Gastroesophageal sphincter (tissue), 3 donors: ENCODE results near the gene UBR4.

ENCODE experiments used
- CTCF ChIP-seq, 4 experiments: fragments of 200-600 bp in 2 of 4; fragments of 450-650 bp in 2 of 4; sonication (generic) in 1 of 4; IDR thresholded peaks; one replicate each; pipeline ENCODE4 v1.5.1; 2017 to 2019; ENCODE audit warnings: antibody characterized with exemption in 4 of 4, mild to moderate bottlenecking in 2 of 4, moderate library complexity in 2 of 4
- EP300 ChIP-seq: sonication (generic); formaldehyde crosslinking; IDR thresholded peaks from one replicate; pipeline ENCODE4 v1.6.1; 2017; ENCODE audit warnings: antibody characterized with exemption, mild to moderate bottlenecking
- POLR2A ChIP-seq, 2 donors: fragments of 450-650 bp; IDR thresholded peaks; one replicate each; pipeline ENCODE4 v1.6.1; 2017; ENCODE audit warnings: antibody characterized with exemption in 2 of 2, mild to moderate bottlenecking in 2 of 2, moderate library complexity in 1 of 2
- POLR2AphosphoS5 ChIP-seq: sonication (generic); formaldehyde crosslinking; IDR thresholded peaks from one replicate; pipeline ENCODE4 v1.6.1; 2017; ENCODE audit warnings: antibody characterized with exemption

GRCh38 chr1:19156676-19157075 lies 53.4 kb downstream of the UBR4 start:
- no peak for TF ChIP-seq EP300
- no peak for TF ChIP-seq CTCF (IDR thresholded peaks at IDR 0.05)
- TF ChIP-seq POLR2A (IDR thresholded peaks at IDR 0.05), result no peak
- TF ChIP-seq POLR2AphosphoS5, result no peak
